OCI-LY1 (cell line): Measurements from ENCODE around the gene ARMC9.
"Not testable (repeated sequence)": the region's sequence is repeated elsewhere in the genome, so short reads cannot be mapped to it uniquely, and the experiment has no call there.

Experiments
- H2AFZ ChIP-seq: fragments of 200-600 bp; sonication (generic), shearing (Covaris generic); 2 replicates; pipeline ENCODE4 v1.6.0; 2014; ENCODE audit warnings: antibody characterized with exemption, mild to moderate bottlenecking, low read length
- H3F3A ChIP-seq: fragments of 200-600 bp; sonication (generic), shearing (Covaris generic); 2 replicates; pipeline ENCODE4 v1.6.0; 2014; ENCODE audit warnings: mild to moderate bottlenecking, antibody characterized with exemption, low read length, moderate library complexity; ENCODE audit not compliant: insufficient read depth
- H3K27ac ChIP-seq: fragments of 200-600 bp; sonication (generic); 2 replicates; pipeline ENCODE4 v1.5.1; 2014; ENCODE audit warnings: low read length, mixed run types, mild to moderate bottlenecking, low read depth; ENCODE audit not compliant: poor library complexity, severe bottlenecking
- H3K27me3 ChIP-seq: fragments of 200-600 bp; sonication (generic); 2 replicates; pipeline ENCODE4 v1.6.0; 2014; ENCODE audit warnings: antibody characterized with exemption, mild to moderate bottlenecking, low read length, moderate library complexity; ENCODE audit not compliant: insufficient read depth
- H3K36me3 ChIP-seq: fragments of 200-600 bp; sonication (generic); 2 replicates; pipeline ENCODE4 v1.6.1; 2014; ENCODE audit warnings: mild to moderate bottlenecking, antibody characterized with exemption, low read length, moderate library complexity, mixed read lengths; ENCODE audit not compliant: insufficient read depth
- H3K4me1 ChIP-seq: fragments of 200-600 bp; sonication (generic); 2 replicates; pipeline ENCODE4 v1.5.1; 2014; ENCODE audit warnings: mild to moderate bottlenecking, low read length, moderate library complexity; ENCODE audit not compliant: insufficient read depth, severe bottlenecking
- H3K4me2 ChIP-seq: fragments of 200-600 bp; sonication (generic), shearing (Covaris generic); 2 replicates; pipeline ENCODE4 v1.6.1; 2014; ENCODE audit warnings: low read length
- H3K4me3 ChIP-seq: fragments of 200-600 bp; sonication (generic); 2 replicates; pipeline ENCODE4 v1.5.1; 2014; ENCODE audit warnings: low read length, low read depth, mild to moderate bottlenecking, mixed read lengths; ENCODE audit not compliant: poor library complexity, severe bottlenecking
- H3K79me2 ChIP-seq: fragments of 200-600 bp; shearing (Covaris generic); 2 replicates; pipeline ENCODE4 v1.6.1; 2016; ENCODE audit warnings: mixed run types, low read length, mixed read lengths; ENCODE audit not compliant: insufficient read depth
- H3K9ac ChIP-seq: fragments of 200-600 bp; sonication (generic), shearing (Covaris generic); 2 replicates; pipeline ENCODE4 v1.6.1; 2014; ENCODE audit warnings: mild to moderate bottlenecking, low read length, mixed read lengths
- H3K9me2 ChIP-seq: fragments of 200-600 bp; sonication (generic), shearing (Covaris generic); 2 replicates; pipeline ENCODE4 v1.6.1; 2014; ENCODE audit warnings: low read depth, mild to moderate bottlenecking, low read length, mixed read lengths
- H3K9me3 ChIP-seq: fragments of 200-600 bp; shearing (Covaris generic); 2 replicates; pipeline ENCODE4 v1.6.1; 2014; ENCODE audit warnings: low read length, mixed read lengths
- H4K20me1 ChIP-seq: fragments of 200-600 bp; sonication (generic), shearing (Covaris generic); 2 replicates; pipeline ENCODE4 v1.6.0; 2016; ENCODE audit warnings: mild to moderate bottlenecking, low read length; ENCODE audit not compliant: insufficient read depth
- EZH2 ChIP-seq: fragments of 200-600 bp; sonication (generic), shearing (Covaris generic); IDR thresholded peaks from 2 replicates; pipeline ENCODE4 v1.8.0; 2017; ENCODE audit warnings: borderline replicate concordance, mixed run types, mild to moderate bottlenecking, antibody characterized with exemption, low read length, moderate library complexity, mixed read lengths
- TF ChIP-seq, protein P1 (sequence below): fragments of 200-600 bp; sonication (generic), shearing (Covaris generic); IDR thresholded peaks from 2 replicates; pipeline ENCODE4 v1.5.1; 2017; ENCODE audit warnings: mild to moderate bottlenecking, antibody characterized with exemption, low read length, moderate library complexity, mixed read lengths

ARMC9 gene

GRCh38 chr2:231374771-231375170, 176.3 kb downstream of the ARMC9 start:
- Histone ChIP-seq H3K4me3 (no peak overlapping the region), H3K27me3 (no peaks in the 10 kb centered on the region), H3K4me1 (no peaks in the 10 kb centered on the region), H3K36me3 (no peaks in the 10 kb centered on the region), H3K27ac (no peak overlapping the region), H3K9me3 (no peaks in the 10 kb centered on the region), H4K20me1 (no peaks in the 10 kb centered on the region), H2AFZ (no peak overlapping the region), H3F3A (no peaks in the 10 kb centered on the region), H3K9me2 (no peaks in the 10 kb centered on the region), H3K4me2 (no peak overlapping the region), H3K79me2 (no peaks in the 10 kb centered on the region), H3K9ac (no peak overlapping the region)
- TF ChIP-seq, protein P1, sequence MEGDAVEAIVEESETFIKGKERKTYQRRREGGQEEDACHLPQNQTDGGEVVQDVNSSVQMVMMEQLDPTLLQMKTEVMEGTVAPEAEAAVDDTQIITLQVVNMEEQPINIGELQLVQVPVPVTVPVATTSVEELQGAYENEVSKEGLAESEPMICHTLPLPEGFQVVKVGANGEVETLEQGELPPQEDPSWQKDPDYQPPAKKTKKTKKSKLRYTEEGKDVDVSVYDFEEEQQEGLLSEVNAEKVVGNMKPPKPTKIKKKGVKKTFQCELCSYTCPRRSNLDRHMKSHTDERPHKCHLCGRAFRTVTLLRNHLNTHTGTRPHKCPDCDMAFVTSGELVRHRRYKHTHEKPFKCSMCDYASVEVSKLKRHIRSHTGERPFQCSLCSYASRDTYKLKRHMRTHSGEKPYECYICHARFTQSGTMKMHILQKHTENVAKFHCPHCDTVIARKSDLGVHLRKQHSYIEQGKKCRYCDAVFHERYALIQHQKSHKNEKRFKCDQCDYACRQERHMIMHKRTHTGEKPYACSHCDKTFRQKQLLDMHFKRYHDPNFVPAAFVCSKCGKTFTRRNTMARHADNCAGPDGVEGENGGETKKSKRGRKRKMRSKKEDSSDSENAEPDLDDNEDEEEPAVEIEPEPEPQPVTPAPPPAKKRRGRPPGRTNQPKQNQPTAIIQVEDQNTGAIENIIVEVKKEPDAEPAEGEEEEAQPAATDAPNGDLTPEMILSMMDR = no peak
- no peak for TF ChIP-seq EZH2

DNA sequence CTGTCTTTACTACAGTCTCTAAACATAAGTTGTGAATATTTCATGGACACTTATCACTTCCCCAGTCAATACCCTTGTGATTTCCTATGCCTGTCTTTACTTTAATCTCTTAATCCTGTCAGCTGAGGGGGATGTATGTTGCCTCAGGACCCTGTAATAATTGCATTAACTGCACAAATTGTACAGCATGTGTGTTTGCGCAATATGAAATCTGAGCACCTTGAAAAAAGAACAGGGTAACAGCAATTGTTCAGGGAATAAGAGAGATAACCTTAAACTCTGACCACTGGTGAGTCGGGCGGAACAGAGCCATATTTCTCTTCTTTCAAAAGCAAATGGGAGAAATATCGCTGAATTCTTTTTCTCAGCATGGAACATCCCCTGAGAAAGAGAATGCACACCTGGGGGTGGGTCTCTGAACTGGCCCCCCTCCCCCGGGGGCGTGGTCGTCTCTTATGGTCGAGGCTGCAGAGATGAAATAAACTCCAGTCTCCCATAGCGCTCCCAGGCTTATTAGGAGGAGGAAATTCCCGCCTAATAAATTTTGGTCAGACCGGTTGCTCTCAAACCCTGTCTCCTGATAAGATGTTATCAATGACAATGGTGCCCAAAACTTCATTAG, 177.7 kb downstream of the ARMC9 start:
- not testable (repeated sequence) for H3K27me3 ChIP-seq, H3F3A ChIP-seq, H4K20me1 ChIP-seq, H3K79me2 ChIP-seq, H3K9me2 ChIP-seq, H3K36me3 ChIP-seq, H2AFZ ChIP-seq, H3K9me3 ChIP-seq, H3K27ac ChIP-seq, H3K4me1 ChIP-seq, H3K9ac ChIP-seq, H3K4me3 ChIP-seq, H3K4me2 ChIP-seq

- no peak for TF ChIP-seq EZH2
- TF ChIP-seq, protein P1 = no peak
- Histone ChIP-seq H3K4me1 (no peaks in the 10 kb centered on the region), H3K27ac (no peak overlapping the region), H3K9me2 (no peaks in the 10 kb centered on the region), H3K79me2 (no peaks in the 10 kb centered on the region), H3F3A (no peaks in the 10 kb centered on the region), H4K20me1 (no peaks in the 10 kb centered on the region), H3K36me3 (no peaks in the 10 kb centered on the region), H2AFZ (no peak overlapping the region), H3K9ac (no peak overlapping the region), H3K4me3 (no peak overlapping the region), H3K9me3 (no peaks in the 10 kb centered on the region), H3K4me2 (no peak overlapping the region), H3K27me3 (peaks cover 6% of the 10 kb centered on the region; the same call in 1 of the 2 replicates)
These were observed 178.4 kb downstream of the ARMC9 start for GRCh38 chr2:231376857-231377256.

DNA sequence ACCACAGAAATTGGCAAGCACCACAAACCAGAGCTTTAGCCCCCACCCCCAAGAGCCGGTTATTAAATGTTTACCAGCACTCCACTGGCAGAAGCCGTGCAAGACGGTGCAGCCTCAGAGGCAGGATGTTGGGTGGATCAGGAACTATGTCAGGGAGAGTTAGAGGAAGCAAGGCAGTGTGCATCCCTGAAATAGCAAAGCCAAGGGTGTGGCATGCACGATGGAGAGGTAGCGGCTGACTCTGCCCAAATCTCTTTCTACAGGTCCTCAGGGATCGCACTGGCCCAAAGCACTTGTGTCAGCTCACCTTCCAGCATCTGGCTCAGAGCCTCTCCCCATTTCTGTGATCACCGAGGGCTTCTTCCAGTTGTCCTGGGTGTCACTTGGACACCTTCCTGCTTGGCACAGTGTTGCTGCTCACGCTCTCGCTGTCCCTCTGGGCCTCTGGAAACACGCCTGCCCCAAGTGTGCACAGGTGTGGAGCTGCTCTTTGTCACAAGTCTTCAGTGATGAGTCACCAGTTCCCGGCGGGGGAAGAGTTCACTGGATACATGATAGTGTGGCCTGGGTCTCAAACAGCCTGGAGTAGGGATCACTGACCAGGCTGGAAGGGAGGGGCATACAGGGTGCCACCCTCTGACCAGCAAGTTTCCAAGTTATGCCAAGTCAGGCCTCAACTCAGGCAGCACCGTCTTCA, 179.7 kb downstream of the ARMC9 start:
- H3K9ac ChIP-seq = no peak overlapping the region
- no peaks in the 10 kb centered on the region for H3K4me1 ChIP-seq
- H3K79me2 ChIP-seq = no peaks in the 10 kb centered on the region
- peaks cover 13% of the 10 kb centered on the region; the same call in 1 of the 2 replicates for H3K27me3 ChIP-seq
- H3K36me3 ChIP-seq = no peaks in the 10 kb centered on the region
- H3F3A ChIP-seq = no peaks in the 10 kb centered on the region
- H3K4me3 ChIP-seq = no peak overlapping the region
- no peaks in the 10 kb centered on the region for H3K9me2 ChIP-seq
- TF ChIP-seq, protein P1 = no peak
- no peak for TF ChIP-seq EZH2
- H2AFZ ChIP-seq = no peak overlapping the region
- no peaks in the 10 kb centered on the region for H3K9me3 ChIP-seq
- H4K20me1 ChIP-seq = no peaks in the 10 kb centered on the region
- H3K27ac ChIP-seq = no peak overlapping the region
- no peak overlapping the region for H3K4me2 ChIP-seq
